Activated CD8-positive, alpha-beta T cell treated with anti-CD3 and anti-CD28 coated beads, Interleukin-2, amount 10 ng/mL, durations not matched to agents 7 days and 5 days (primary cell): ENCODE results near the gene CD109. TPM values are rescaled to one million over a fixed set of nuclear protein-coding genes. Genes with fewer than 3 reads are reported as not detected.
"Not testable (repeated sequence)": the region's sequence is repeated elsewhere in the genome, so short reads cannot be mapped to it uniquely, and the experiment has no call there.

Experiments
- ATAC-seq: fragments of 150-1000 bp; cut with Tn5 transposase; one replicate; pipeline ENCODE4 v1.10.0; 2021; ENCODE audit warnings: moderate library complexity
- CTCF ChIA-PET: fragments of 350-600 bp; sonication (Branson Sonifier 250); formaldehyde crosslinking; loops from one replicate; lab custom pipeline; 2021; ENCODE audit warnings: antibody characterized with exemption; lab: Charles Lee
- POLR2A ChIA-PET: fragments of 350-600 bp; sonication (Branson Sonifier 250); formaldehyde crosslinking; loops from one replicate; lab custom pipeline; 2021; ENCODE audit warnings: antibody characterized with exemption; lab: Charles Lee
- DNase-seq: peaks from one replicate; pipeline ENCODE4 v3.0.0-alpha.2; 2020
- H3K27ac Mint-ChIP-seq: one replicate; pipeline ENCODE4 v1.8.0; 2021; ENCODE audit warnings: mild to moderate bottlenecking, mixed read lengths
- H3K27me3 Mint-ChIP-seq: one replicate; pipeline ENCODE4 v1.8.0; 2021; ENCODE audit warnings: low read depth, mixed read lengths
- H3K36me3 Mint-ChIP-seq: one replicate; pipeline ENCODE4 v1.8.0; 2021; ENCODE audit warnings: low read depth, mixed read lengths
- H3K4me1 Mint-ChIP-seq: one replicate; pipeline ENCODE4 v1.8.0; 2021; ENCODE audit warnings: low read depth, mixed read lengths
- H3K4me3 Mint-ChIP-seq: one replicate; pipeline ENCODE4 v1.8.0; 2021; ENCODE audit warnings: mild to moderate bottlenecking, mixed read lengths
- H3K9me3 Mint-ChIP-seq: one replicate; pipeline ENCODE4 v1.8.0; 2022; ENCODE audit warnings: mixed read lengths; ENCODE audit not compliant: insufficient read depth
- total RNA-seq, 2 experiments: library from RNA; stranded (reverse); gene quantifications; one replicate each; pipeline ENCODE4 v1.2.3, GENCODE V29; 2021

The CD109 gene
- total RNA-seq, 2 experiments from 2014 or later = 4.4 to 5.0 TPM

- peaks cover 30% of the 10 kb centered on the region for H3K27me3 Mint-ChIP-seq
- POLR2A ChIA-PET = interaction anchor here (0.6 kb wide), 1 partner anchor 18 kb away, joined by 3 read pairs; no protein-coding TSS in a partner anchor
These were observed 30.2 kb upstream of the CD109 start for GRCh38 chr6:73665686-73666319.

DNA sequence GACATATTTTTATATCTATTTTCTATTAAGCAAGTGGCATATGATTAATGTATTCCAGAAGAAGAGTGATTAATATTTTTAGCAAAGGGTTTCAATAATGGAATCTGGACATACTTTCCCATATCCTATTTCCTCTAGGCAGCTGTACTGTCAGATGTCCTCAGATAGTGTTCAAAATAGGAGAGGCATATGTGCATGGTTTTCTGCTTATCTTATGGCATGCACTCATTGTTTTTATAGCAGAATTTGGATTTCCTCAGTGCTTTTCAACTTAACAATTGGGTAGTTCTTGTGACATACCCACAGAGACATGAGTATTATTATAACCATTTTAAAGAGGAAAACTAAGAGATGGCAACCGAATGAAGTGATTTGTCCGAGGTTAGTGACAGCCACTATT, 29.6 kb upstream of the CD109 start:
- no peak for ATAC-seq
- Mint-ChIP-seq H3K27ac (no peak overlapping the region), H3K4me3 (no peak overlapping the region), H3K27me3 (peaks cover 35% of the 10 kb centered on the region), H3K9me3 (no peaks in the 10 kb centered on the region), H3K36me3 (no peaks in the 10 kb centered on the region), H3K4me1 (peaks cover 2% of the 10 kb centered on the region)
- ChIA-PET POLR2A (no interaction called here), CTCF (interaction anchor here (2.3 to 2.7 kb wide), 2 partner anchors 9 to 14 kb away, joined by 6 to 9 read pairs; no protein-coding TSS in a partner anchor)
- no peak for DNase-seq

More at GRCh38 chr6:73665686-73666319, 30.2 kb upstream of the CD109 start:
- no peak for ATAC-seq
- CTCF ChIA-PET = interaction anchor here (0.7 to 2.7 kb wide), 3 partner anchors 10 to 15 kb away, joined by 3 to 9 read pairs (median 6); no protein-coding TSS in a partner anchor
- H3K27ac Mint-ChIP-seq = no peak overlapping the region
- H3K9me3 Mint-ChIP-seq = no peaks in the 10 kb centered on the region
- no peaks in the 10 kb centered on the region for H3K36me3 Mint-ChIP-seq
- peaks cover 2% of the 10 kb centered on the region for H3K4me1 Mint-ChIP-seq
- DNase-seq = no peak
- no peak overlapping the region for H3K4me3 Mint-ChIP-seq

GRCh38 chr6:73667798-73668197, 28.2 kb upstream of the CD109 start:
- Mint-ChIP-seq H3K36me3 (no peaks in the 10 kb centered on the region), H3K27me3 (peaks cover 44% of the 10 kb centered on the region), H3K9me3 (no peaks in the 10 kb centered on the region), H3K27ac (no peak overlapping the region), H3K4me1 (peaks cover 2% of the 10 kb centered on the region), H3K4me3 (no peak overlapping the region)
- ChIA-PET POLR2A (no interaction called here), CTCF (interaction anchor here (2.3 kb wide), 1 partner anchor 15 kb away, joined by 6 read pairs; no protein-coding TSS in a partner anchor)
- ATAC-seq = no peak
- DNase-seq = no peak

- ChIA-PET POLR2A (no interaction called here), CTCF (interaction anchor here (1.1 kb wide), 1 partner anchor 64 kb away, joined by 5 read pairs; no protein-coding TSS in a partner anchor)
- Mint-ChIP-seq H3K4me3 (no peak overlapping the region), H3K4me1 (peaks cover 2% of the 10 kb centered on the region), H3K27me3 (peaks cover 42% of the 10 kb centered on the region), H3K27ac (no peak overlapping the region), H3K9me3 (no peaks in the 10 kb centered on the region), H3K36me3 (no peaks in the 10 kb centered on the region)
- ATAC-seq (no peak), DNase-seq (no peak)
These were observed 27.0 kb upstream of the CD109 start for GRCh38 chr6:73669005-73669404.

GRCh38 chr6:73671911-73672685, 23.9 kb upstream of the CD109 start:
- ATAC-seq = no peak
- no peaks in the 10 kb centered on the region for H3K36me3 Mint-ChIP-seq
- no peaks in the 10 kb centered on the region for H3K9me3 Mint-ChIP-seq
- H3K4me3 Mint-ChIP-seq = no peak overlapping the region
- H3K4me1 Mint-ChIP-seq = peaks cover 3% of the 10 kb centered on the region
- peaks cover 36% of the 10 kb centered on the region for H3K27me3 Mint-ChIP-seq
- POLR2A ChIA-PET = no interaction called here
- no peak overlapping the region for H3K27ac Mint-ChIP-seq
- no peak for DNase-seq
- CTCF ChIA-PET = interaction anchor here (2.9 to 7.5 kb wide), 2 partner anchors 19 to 59 kb away, joined by 10 to 105 read pairs; partner anchors contain the start of gene SLC17A5

- H3K27ac Mint-ChIP-seq = no peak overlapping the region
- no peaks in the 10 kb centered on the region for H3K9me3 Mint-ChIP-seq
- peak; percentile 94 for ATAC-seq
- H3K4me3 Mint-ChIP-seq = no peak overlapping the region
- ChIA-PET CTCF (interaction anchor here (0.6 to 7.5 kb wide), 18 partner anchors 10 to 177 kb away, joined by 3 to 105 read pairs (median 7); no protein-coding TSS in a partner anchor), POLR2A (no interaction called here)
- no peaks in the 10 kb centered on the region for H3K36me3 Mint-ChIP-seq
- peaks cover 3% of the 10 kb centered on the region for H3K4me1 Mint-ChIP-seq
- DNase-seq = peak; percentile 81
- H3K27me3 Mint-ChIP-seq = peaks cover 20% of the 10 kb centered on the region
These were observed 20.4 kb upstream of the CD109 start for GRCh38 chr6:73675466-73676098.

- ATAC-seq (no peak), DNase-seq (no peak)
- ChIA-PET CTCF (interaction anchor here (7.5 kb wide), 1 partner anchor 52 kb away, joined by 105 read pairs; no protein-coding TSS in a partner anchor), POLR2A (no interaction called here)
- Mint-ChIP-seq H3K4me1 (peaks cover 3% of the 10 kb centered on the region), H3K36me3 (no peaks in the 10 kb centered on the region), H3K27me3 (peaks cover 9% of the 10 kb centered on the region), H3K4me3 (no peak overlapping the region), H3K9me3 (no peaks in the 10 kb centered on the region), H3K27ac (no peak overlapping the region)
These were observed 17.0 kb upstream of the CD109 start for GRCh38 chr6:73679009-73679408.

DNA sequence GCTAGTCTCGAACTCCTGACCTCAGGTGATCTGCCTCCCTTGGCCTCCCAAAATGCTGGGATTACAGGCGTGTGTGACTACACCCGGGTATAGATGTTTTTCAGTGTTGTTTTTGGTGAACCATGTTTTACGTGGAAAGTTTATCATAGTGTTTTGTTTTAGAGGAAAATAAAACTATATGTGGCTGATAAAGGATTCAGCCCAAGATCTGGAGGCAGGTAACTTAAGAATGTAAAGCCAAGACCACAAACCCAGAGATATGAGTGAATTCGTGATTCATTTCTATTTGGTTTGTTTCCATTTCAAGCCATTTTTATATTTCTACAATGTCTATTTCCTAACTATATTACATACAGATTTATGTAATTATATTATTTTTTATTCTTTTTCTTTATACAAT, 16.2 kb upstream of the CD109 start:
- H3K27ac Mint-ChIP-seq, H3K9me3 Mint-ChIP-seq, ATAC-seq, H3K4me1 Mint-ChIP-seq, H3K36me3 Mint-ChIP-seq, POLR2A ChIA-PET, H3K4me3 Mint-ChIP-seq, DNase-seq: not testable (repeated sequence)
- CTCF ChIA-PET = interaction anchor here (1.0 to 1.3 kb wide), 3 partner anchors 9 to 28 kb away, joined by 3 read pairs; no protein-coding TSS in a partner anchor
- H3K27me3 Mint-ChIP-seq = peaks cover 13% of the 10 kb centered on the region

- no peak for DNase-seq
- ChIA-PET POLR2A (no interaction called here), CTCF (interaction anchor here (1.0 to 1.4 kb wide), 4 partner anchors 10 to 53 kb away, joined by 3 to 6 read pairs (median 3); no protein-coding TSS in a partner anchor)
- Mint-ChIP-seq H3K9me3 (no peaks in the 10 kb centered on the region), H3K27ac (no peak overlapping the region), H3K4me3 (no peak overlapping the region), H3K4me1 (peaks cover 2% of the 10 kb centered on the region), H3K27me3 (peaks cover 18% of the 10 kb centered on the region), H3K36me3 (no peaks in the 10 kb centered on the region)
- no peak for ATAC-seq
These were observed 15.6 kb upstream of the CD109 start for GRCh38 chr6:73680289-73680918.

DNA sequence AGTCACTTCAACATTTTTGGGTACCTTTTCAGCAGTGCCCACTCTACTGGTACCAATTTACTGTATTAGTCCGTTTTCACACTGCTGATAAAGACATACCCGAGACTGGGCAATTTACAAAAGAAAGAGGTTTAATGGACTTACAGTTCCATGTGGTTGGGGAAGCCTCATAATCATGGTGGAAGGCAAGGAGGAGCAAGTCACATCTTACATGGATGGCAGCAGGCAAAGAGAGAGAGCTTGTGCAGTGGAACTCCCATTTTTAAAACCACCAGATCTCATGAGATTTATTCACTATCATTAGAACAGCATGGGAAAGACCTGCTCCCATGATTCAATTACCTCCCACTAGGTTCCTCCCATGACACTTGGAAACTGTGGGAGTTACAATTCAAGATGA, 12.4 kb upstream of the CD109 start:
- H3K27ac Mint-ChIP-seq, H3K4me1 Mint-ChIP-seq, POLR2A ChIA-PET, H3K9me3 Mint-ChIP-seq, ATAC-seq, H3K4me3 Mint-ChIP-seq, H3K36me3 Mint-ChIP-seq, DNase-seq: not testable (repeated sequence)
- peaks cover 31% of the 10 kb centered on the region for H3K27me3 Mint-ChIP-seq
- CTCF ChIA-PET = interaction anchor here (1.3 to 1.5 kb wide), 2 partner anchors 9 to 49 kb away, joined by 3 to 7 read pairs; no protein-coding TSS in a partner anchor

DNA sequence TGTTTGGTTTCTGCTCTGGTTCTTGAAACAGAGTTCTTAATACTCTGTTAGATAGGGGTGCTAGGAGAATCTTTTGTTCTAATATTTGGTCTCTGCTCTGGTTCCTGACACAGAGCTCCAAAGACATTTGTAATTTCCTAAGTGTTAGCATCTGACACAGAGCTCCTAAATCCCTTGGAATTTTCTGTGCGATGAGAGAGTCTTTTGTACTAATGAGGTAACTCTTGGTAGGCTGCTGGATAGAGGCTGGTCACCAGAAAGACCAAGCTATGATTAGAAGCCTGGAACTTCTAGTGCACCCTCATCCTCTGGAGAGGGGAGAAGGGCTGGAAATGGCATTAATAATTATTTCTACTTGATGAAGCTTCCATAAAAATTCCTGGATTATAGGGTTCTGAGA, 7.7 kb upstream of the CD109 start:
- peaks cover 3% of the 10 kb centered on the region for H3K36me3 Mint-ChIP-seq
- H3K27me3 Mint-ChIP-seq = peaks cover 36% of the 10 kb centered on the region

More for the DNA sequence above, 7.7 kb upstream of the CD109 start:
- H3K9me3 Mint-ChIP-seq = no peaks in the 10 kb centered on the region
- no peak overlapping the region for H3K4me3 Mint-ChIP-seq
- ChIA-PET POLR2A (no interaction called here), CTCF (interaction anchor here (1.6 to 4.8 kb wide), 2 partner anchors 12 to 45 kb away, joined by 7 to 21 read pairs; no protein-coding TSS in a partner anchor)
- ATAC-seq (no peak), DNase-seq (no peak)
- H3K4me1 Mint-ChIP-seq = no peaks in the 10 kb centered on the region
- H3K27ac Mint-ChIP-seq = no peak overlapping the region
